Stomach (tissue), 9 donors: ENCODE measurements around the gene TTC34. TPM values are rescaled to one million over a fixed set of nuclear protein-coding genes. Genes with fewer than 3 reads are reported as not detected.

Experiments used
- DNase-seq, 2 donors: peaks; one replicate each; pipeline versions ENCODE4 v3.0.0 to v3.0.0-alpha.2; 2013 to 2019
- H3K27ac ChIP-seq, 5 donors: fragments of 200-600 bp in 4 of 5; sonication (generic) in 4 of 5; one replicate each; pipeline ENCODE4 v1.5.1; 2013 to 2019; ENCODE audit warnings: mild to moderate bottlenecking in 1 of 5, moderate library complexity in 1 of 5
- H3K27me3 ChIP-seq, 3 donors: fragments of 200-600 bp; sonication (generic); one replicate each; pipeline ENCODE4 v1.5.1; 2017 to 2019; ENCODE audit warnings: mixed run types in 1 of 3
- H3K36me3 ChIP-seq, 4 donors: fragments of 200-600 bp; sonication (generic); 1 replicate in 3 of 4; 2 replicates in 1 of 4; pipeline ENCODE4 v1.5.1; 2016 to 2019
- H3K4me1 ChIP-seq, 4 donors: fragments of 200-600 bp; sonication (generic); one replicate each; pipeline ENCODE4 v1.5.1; 2016 to 2019
- H3K4me3 ChIP-seq, 4 donors: fragments of 200-600 bp; sonication (generic) in 3 of 4; one replicate each; pipeline ENCODE4 v1.5.1; 2016 to 2019; ENCODE audit warnings: mild to moderate bottlenecking in 1 of 4
- H3K9me3 ChIP-seq, 4 donors: fragments of 200-600 bp; sonication (generic); one replicate each; pipeline ENCODE4 v1.5.1; 2016 to 2019
- EP300 ChIP-seq: sonication (generic); formaldehyde crosslinking; IDR thresholded peaks from one replicate; pipeline ENCODE4 v1.6.1; 2017; ENCODE audit warnings: antibody characterized with exemption
- POLR2A ChIP-seq, 4 donors: fragments of 450-650 bp; IDR thresholded peaks; one replicate each; pipeline ENCODE4 v1.6.1; 2016; ENCODE audit warnings: antibody characterized with exemption in 4 of 4, control low read depth in 2 of 4, mild to moderate bottlenecking in 1 of 4, moderate library complexity in 1 of 4
- POLR2AphosphoS5 ChIP-seq, 3 donors: sonication (generic); formaldehyde crosslinking; IDR thresholded peaks; one replicate each; pipeline ENCODE4 v1.6.1; 2016; ENCODE audit warnings: antibody characterized with exemption in 3 of 3
- WGBS, 5 donors: extraction: QIAGEN DNeasy Blood & Tissue Kit in 3 of 5; methylation state at CpG; one replicate each; pipeline versions ENCODE4 v1.1.5 to v1.1.7; 2013 to 2018; 5-methylcytosine and 5-hydroxymethylcytosine counted together
- intact Hi-C: fragments of 100-400 bp; cut with DNase I; formaldehyde crosslinking; loops from one replicate; pipeline ENCODE4 v1.15.1; 2023; ENCODE audit warnings: low total_unique reads
- polyA plus RNA-seq, 3 donors: library from polyadenylated mRNA; stranded (reverse); fragments of 200-250 nt; gene quantifications; one replicate each; pipeline ENCODE4 v1.2.3, GENCODE V29; 2013
- total RNA-seq, 5 donors: library from RNA; depleted of rRNA; stranded (reverse); fragments of >200 nt; gene quantifications; one replicate each; pipeline versions ENCODE4 v1.1.0 to v1.2.3, GENCODE V29; 2014 to 2016
- TF ChIP-seq, protein P1 (sequence below), 7 experiments: fragments of 450-650 bp in 4 of 7; fragments of 200-600 bp in 3 of 7; sonication (generic) in 3 of 7; IDR thresholded peaks; one replicate each; pipeline ENCODE4 v1.5.1; 2016 to 2019; ENCODE audit warnings: antibody characterized with exemption in 7 of 7, control low read depth in 2 of 7, mild to moderate bottlenecking in 1 of 7
- donor health status: healthy with polysubstance abuse.
- donor health status: Bipolar disorder and iron deficiency.
- donor health status: healthy.

TTC34 gene
- total and polyA plus RNA-seq, 8 donors: 0.06 to 1.3 (median 0.33) TPM; not detected in 2

DNA sequence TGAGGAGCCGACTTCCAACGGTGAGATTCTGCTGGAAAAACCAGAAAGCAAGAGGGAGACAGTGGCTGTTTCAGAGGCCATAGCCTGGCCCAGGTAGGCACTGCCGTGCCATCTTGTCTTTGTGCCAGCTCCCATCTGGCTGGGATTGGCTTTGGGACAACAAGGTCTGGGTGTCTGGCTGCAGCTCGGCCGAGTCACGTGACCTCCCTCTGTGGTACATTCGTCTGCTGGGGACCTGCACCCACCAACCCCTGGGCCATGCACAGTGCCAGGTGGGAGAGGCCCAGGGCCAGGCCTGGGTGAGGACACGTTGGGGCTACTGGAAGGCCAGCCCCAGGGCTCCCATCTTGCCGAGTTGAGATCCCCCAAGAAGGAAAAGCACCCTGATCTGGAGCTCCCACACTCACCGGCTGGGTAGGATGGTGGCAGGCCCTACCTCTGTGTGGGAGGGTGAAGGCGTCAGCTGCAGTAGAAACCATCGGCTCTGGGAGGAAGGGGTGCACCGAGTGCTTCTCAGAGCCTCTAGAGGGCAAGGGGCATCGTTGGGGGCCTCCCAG, 25.3 kb upstream of the TTC34 start:
- H3K27me3 ChIP-seq: peaks cover 0 to 70% (median 8%) of the 10 kb centered on the region in 3 donors
- no peak overlapping the region for H3K27ac ChIP-seq
- 75 to 83% (median 78%) methylated on average over 10 to 14 of the region's 14 CpGs for WGBS, 5 donors
- DNase-seq: no peak
- H3K4me3 ChIP-seq: no peak overlapping the region
- no peaks in the 10 kb centered on the region for H3K36me3 ChIP-seq
- TF ChIP-seq, protein P1, sequence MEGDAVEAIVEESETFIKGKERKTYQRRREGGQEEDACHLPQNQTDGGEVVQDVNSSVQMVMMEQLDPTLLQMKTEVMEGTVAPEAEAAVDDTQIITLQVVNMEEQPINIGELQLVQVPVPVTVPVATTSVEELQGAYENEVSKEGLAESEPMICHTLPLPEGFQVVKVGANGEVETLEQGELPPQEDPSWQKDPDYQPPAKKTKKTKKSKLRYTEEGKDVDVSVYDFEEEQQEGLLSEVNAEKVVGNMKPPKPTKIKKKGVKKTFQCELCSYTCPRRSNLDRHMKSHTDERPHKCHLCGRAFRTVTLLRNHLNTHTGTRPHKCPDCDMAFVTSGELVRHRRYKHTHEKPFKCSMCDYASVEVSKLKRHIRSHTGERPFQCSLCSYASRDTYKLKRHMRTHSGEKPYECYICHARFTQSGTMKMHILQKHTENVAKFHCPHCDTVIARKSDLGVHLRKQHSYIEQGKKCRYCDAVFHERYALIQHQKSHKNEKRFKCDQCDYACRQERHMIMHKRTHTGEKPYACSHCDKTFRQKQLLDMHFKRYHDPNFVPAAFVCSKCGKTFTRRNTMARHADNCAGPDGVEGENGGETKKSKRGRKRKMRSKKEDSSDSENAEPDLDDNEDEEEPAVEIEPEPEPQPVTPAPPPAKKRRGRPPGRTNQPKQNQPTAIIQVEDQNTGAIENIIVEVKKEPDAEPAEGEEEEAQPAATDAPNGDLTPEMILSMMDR (IDR thresholded peaks at IDR 0.05): no peak
- no peak for TF ChIP-seq POLR2AphosphoS5 (IDR thresholded peaks at IDR 0.05)
- no peak for TF ChIP-seq EP300
- TF ChIP-seq POLR2A (IDR thresholded peaks at IDR 0.05): no peak
- intact Hi-C loops: no loop called here
- peaks cover 0 to 4% (median 2%) of the 10 kb centered on the region in 4 donors for H3K4me1 ChIP-seq
- H3K9me3 ChIP-seq: peaks cover 0 to 28% (median 26%) of the 10 kb centered on the region in 4 donors

DNA sequence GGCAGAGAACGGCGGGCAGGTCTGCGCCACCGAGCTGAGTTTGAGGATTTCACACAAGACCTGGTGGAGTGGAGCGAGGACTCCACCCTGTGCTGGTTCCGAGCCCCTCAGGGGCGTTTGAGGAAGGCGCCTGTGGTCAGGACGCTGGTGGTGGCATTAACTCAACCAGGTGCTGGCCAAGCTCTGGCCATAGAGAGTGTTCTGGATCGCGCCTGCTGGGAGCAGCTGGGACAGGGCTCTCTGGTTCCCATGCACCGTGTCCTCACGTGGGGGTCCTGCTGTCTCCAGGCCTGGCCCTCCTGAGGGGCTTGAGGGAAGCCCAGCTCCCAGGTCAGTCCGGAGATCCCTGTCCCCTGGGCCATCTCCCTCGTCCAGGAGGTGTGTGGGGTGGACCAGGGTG, 24.8 kb upstream of the TTC34 start:
- intact Hi-C loops: no loop called here
- H3K27me3 ChIP-seq: peaks cover 0 to 70% (median 8%) of the 10 kb centered on the region in 3 donors

DNA sequence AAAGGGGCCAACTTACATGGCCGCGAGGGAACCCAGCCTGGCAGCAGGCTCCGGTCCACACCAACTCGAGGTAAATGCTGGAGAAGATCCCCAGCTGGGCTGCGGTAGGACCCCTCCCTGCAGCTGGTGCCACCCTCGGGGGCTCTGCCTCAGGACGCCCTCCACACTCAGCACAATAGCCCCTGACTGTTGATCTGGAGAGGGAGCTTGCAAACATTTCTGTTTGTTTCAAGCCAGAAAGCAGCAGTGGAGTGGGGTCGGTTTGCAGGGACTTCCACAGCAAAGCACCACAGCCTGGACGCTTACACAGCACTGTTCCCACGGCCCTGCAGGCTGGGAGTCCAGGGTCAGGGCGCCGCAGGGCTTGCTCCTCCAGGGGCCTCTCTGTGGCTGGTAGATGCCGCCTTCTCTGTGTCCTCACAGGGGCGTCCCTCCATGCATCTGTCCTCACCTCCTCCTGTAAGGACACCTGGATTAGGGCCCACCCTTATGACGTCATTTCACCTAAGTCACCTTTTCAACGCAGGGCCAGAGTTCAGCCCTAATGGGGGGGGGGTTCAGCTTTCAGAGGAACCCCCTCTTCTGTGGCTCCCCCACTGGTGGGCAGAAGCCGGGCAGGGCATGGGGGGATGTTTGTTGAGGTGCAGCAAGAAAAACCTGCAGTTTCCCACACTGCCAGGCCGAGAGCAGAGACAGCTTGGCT, 24.1 kb upstream of the TTC34 start:
- H3K9me3 ChIP-seq: peaks cover 0 to 23% (median 20%) of the 10 kb centered on the region in 4 donors
- no peaks in the 10 kb centered on the region for H3K36me3 ChIP-seq
- intact Hi-C loops: no loop called here
- no peak overlapping the region for H3K4me3 ChIP-seq
- peaks cover 0 to 7% (median 3%) of the 10 kb centered on the region in 4 donors for H3K4me1 ChIP-seq
- H3K27ac ChIP-seq: no peak overlapping the region
- TF ChIP-seq POLR2AphosphoS5 (IDR thresholded peaks at IDR 0.05) (no peak), POLR2A (IDR thresholded peaks at IDR 0.05) (no peak), EP300 (no peak)
- TF ChIP-seq, protein P1 (IDR thresholded peaks at IDR 0.05): no peak
- no peak for DNase-seq
- WGBS, 5 donors: 73 to 79% (median 77%) methylated on average over 14 to 18 of the region's 18 CpGs
- peaks cover 0 to 71% (median 8%) of the 10 kb centered on the region in 3 donors for H3K27me3 ChIP-seq

More for the DNA sequence above, 24.8 kb upstream of the TTC34 start:
- TF ChIP-seq, protein P1 (IDR thresholded peaks at IDR 0.05): no peak
- TF ChIP-seq EP300 (no peak), POLR2A (IDR thresholded peaks at IDR 0.05) (no peak), POLR2AphosphoS5 (IDR thresholded peaks at IDR 0.05) (no peak)
- H3K36me3 ChIP-seq: no peaks in the 10 kb centered on the region
- 85 to 89% (median 86%) methylated on average over 12 to 15 of the region's 15 CpGs for WGBS, 5 donors
- no peak overlapping the region for H3K27ac ChIP-seq
- DNase-seq: no peak
- no peak overlapping the region for H3K4me3 ChIP-seq
- H3K9me3 ChIP-seq: peaks cover 0 to 23% (median 22%) of the 10 kb centered on the region in 4 donors
- H3K4me1 ChIP-seq: peaks cover 0 to 7% (median 3%) of the 10 kb centered on the region in 4 donors

DNA sequence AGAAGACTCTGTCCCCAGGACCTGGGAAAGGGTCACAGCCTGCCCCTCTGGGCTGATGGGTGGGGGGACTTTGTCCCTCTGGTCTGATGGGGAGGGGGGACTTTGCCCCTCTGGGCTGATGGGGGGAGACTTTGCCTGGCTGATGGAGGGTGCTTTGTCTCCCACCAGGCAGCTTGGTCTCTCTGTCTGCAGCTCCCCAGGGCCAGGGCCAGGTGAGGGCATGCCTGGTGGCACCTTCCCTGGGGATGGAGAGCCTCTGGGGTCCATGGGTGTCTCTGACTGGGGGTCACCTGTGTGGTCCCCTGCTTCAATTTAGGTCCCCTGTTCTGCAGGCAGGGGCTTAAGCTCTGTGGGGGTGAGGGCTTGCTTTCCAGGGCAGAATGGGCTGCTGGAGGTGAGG, 23.5 kb upstream of the TTC34 start:
- Histone ChIP-seq H3K36me3 (no peaks in the 10 kb centered on the region), H3K27me3 (peaks cover 0 to 77% (median 8%) of the 10 kb centered on the region in 3 donors), H3K4me1 (peaks cover 0 to 7% (median 3%) of the 10 kb centered on the region in 4 donors), H3K4me3 (no peak overlapping the region), H3K9me3 (peaks cover 0 to 23% (median 20%) of the 10 kb centered on the region in 4 donors), H3K27ac (no peak overlapping the region)
- TF ChIP-seq, protein P1 (IDR thresholded peaks at IDR 0.05): no peak
- TF ChIP-seq POLR2AphosphoS5 (IDR thresholded peaks at IDR 0.05): no peak
- TF ChIP-seq POLR2A (IDR thresholded peaks at IDR 0.05): no peak
- TF ChIP-seq EP300: no peak
- DNase-seq: no peak
- intact Hi-C loops: no loop called here
